Measurements from ENCODE around the gene ATXN10. TPM values are rescaled to one million over a fixed set of nuclear protein-coding genes. Genes with fewer than 3 reads are reported as not detected.

Gene ATXN10
- total and polyA plus RNA-seq, 2 of the 13 experiments (the other 11 are each of a cell fraction or from before 2014, with no cell fraction given) = 60.1 to 194 TPM

DNA sequence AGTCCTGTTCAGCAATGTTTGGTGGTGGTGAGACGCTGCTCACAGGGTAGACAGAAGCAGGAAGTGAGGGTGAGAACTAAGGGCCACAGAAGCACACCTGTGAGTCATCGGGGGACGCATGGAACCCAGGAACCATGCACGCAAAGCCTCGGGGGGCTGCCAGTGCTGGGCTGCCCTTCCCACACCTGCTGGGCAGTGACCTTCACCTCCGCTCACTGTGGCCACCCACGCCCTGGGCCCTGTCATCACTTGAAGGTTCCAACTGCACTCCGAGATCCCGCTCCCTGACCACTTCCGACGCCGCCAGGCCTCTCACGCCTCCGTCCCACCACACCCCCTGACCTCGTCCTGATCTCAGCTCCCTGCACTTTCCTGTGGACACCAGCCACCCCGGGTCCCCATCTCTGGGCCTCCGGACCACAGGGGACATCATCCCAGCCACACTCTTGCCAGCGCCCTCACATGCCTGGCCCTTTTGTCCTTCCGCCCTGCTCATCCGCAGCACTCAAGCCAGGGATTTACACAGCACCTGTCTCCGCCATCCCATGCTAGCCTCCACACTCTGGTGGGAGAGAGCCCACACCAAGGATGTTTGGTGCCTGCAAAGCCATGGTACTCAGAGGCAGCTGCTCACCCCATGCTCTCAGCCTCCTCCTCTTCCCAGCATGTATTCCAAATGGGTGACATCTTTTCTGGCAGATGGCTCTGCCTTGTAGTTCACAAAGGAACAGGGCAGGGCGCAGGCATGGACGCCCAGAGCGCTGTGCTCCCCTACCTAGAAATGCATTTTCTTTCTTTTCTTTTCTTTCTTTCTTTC is 23.1 kb upstream of the ATXN10 start (continued):
- TF ChIP-seq, protein P1, sequence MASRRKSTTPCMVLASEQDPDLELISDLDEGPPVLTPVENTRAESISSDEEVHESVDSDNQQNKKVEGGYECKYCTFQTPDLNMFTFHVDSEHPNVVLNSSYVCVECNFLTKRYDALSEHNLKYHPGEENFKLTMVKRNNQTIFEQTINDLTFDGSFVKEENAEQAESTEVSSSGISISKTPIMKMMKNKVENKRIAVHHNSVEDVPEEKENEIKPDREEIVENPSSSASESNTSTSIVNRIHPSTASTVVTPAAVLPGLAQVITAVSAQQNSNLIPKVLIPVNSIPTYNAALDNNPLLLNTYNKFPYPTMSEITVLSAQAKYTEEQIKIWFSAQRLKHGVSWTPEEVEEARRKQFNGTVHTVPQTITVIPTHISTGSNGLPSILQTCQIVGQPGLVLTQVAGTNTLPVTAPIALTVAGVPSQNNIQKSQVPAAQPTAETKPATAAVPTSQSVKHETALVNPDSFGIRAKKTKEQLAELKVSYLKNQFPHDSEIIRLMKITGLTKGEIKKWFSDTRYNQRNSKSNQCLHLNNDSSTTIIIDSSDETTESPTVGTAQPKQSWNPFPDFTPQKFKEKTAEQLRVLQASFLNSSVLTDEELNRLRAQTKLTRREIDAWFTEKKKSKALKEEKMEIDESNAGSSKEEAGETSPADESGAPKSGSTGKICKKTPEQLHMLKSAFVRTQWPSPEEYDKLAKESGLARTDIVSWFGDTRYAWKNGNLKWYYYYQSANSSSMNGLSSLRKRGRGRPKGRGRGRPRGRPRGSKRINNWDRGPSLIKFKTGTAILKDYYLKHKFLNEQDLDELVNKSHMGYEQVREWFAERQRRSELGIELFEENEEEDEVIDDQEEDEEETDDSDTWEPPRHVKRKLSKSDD (CRISPR knock-in tag; IDR thresholded peaks at IDR 0.05; ENCODE audit: low read depth) = no peak
- TF ChIP-seq, protein P2, sequence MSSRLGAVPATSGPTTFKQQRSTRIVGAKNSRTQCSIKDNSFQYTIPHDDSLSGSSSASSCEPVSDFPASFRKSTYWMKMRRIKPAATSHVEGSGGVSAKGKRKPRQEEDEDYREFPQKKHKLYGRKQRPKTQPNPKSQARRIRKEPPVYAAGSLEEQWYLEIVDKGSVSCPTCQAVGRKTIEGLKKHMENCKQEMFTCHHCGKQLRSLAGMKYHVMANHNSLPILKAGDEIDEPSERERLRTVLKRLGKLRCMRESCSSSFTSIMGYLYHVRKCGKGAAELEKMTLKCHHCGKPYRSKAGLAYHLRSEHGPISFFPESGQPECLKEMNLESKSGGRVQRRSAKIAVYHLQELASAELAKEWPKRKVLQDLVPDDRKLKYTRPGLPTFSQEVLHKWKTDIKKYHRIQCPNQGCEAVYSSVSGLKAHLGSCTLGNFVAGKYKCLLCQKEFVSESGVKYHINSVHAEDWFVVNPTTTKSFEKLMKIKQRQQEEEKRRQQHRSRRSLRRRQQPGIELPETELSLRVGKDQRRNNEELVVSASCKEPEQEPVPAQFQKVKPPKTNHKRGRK (CRISPR knock-in tag; IDR thresholded peaks at IDR 0.05) = peak; percentile 64; the same call in 1 of the 2 replicates
- no peak for TF ChIP-seq SRF (IDR thresholded peaks at IDR 0.05; ENCODE audit: low read depth, low read length)
- no peak for TF ChIP-seq NFYC (CRISPR knock-in tag; IDR thresholded peaks at IDR 0.05)

DNA sequence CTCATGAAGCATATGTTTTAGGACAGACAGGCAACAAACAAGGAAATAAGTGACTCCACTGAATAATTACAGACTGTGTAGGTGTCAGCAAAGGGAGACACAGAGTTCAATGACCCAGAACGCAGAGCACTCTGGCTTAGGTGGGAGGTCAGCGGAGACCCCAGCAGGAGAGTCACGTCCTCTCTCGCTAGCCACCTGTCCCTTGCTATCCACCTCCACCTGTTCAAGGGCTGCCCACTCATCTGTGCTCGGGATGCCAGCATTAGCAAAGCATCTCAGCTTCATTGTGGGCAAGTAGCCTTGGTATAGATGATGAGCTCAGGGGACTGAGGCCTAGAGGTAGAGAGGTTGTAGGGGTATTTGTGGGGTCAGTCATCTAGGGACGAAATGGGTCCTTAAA is 21.8 kb upstream of the ATXN10 start:
- no peak for FAIRE-seq
- H4K20me1 ChIP-seq (ENCODE audit: insufficient read depth, low read length) = no peaks in the 10 kb centered on the region
- H3K9me3 ChIP-seq (ENCODE audit: low read length) = no peaks in the 10 kb centered on the region
- no peaks in the 10 kb centered on the region for H3K79me2 ChIP-seq (ENCODE audit: insufficient read depth, low read length)
- intact Hi-C loops (cut with micrococcal nuclease; ENCODE audit: unreplicated experiment) (loop anchor here (5.0 to 10.0 kb wide), 3 partner anchors 175 to 317 kb away; no protein-coding TSS in a partner anchor), in situ Hi-C loops (cut with HindIII; ENCODE audit: extremely low pct_ligation_motif_present, low pct_unique_long_range_greater_than_20kb) (loop anchor here (10.0 to 25.0 kb wide), 2 partner anchors 195 to 462 kb away; no protein-coding TSS in a partner anchor)
- H3K4me1 ChIP-seq (ENCODE audit: insufficient read depth, low read length) = peaks cover 70% of the 10 kb centered on the region
- no peaks in the 10 kb centered on the region for H3K27me3 ChIP-seq (ENCODE audit: control insufficient read depth in 1 of 2, insufficient read depth in 2 of 2, low read length in 2 of 2)
- BruUV-seq (replicated peaks) = no TSS peak
- CTCF ChIA-PET (ENCODE audit: low intra/inter-chr PET ratio, low total read pairs) = no interaction called here
- H3K36me3 ChIP-seq (replicated peaks in 1 of 2; ENCODE audit: control insufficient read depth in 1 of 2, insufficient read depth in 2 of 2, low read length in 2 of 2) = no peaks in the 10 kb centered on the region
- POLR2A ChIA-PET = no interaction called here
- no peak overlapping the region for H3K9ac ChIP-seq (ENCODE audit: insufficient read depth, low read depth, low read length)
- ATAC-seq = no peak
- H3K4me3 ChIP-seq (replicated peaks in 1 of 3; ENCODE audit: insufficient read depth in 1 of 3, low read depth in 2 of 3, low read length in 3 of 3) = no peak overlapping the region
- 98% methylated on average over 5 of the region's 6 CpGs for WGBS (ENCODE audit: low lambda C conversion rate)
- H3K27ac ChIP-seq (ENCODE audit: extremely low read length, insufficient read depth, low read length) = no peak overlapping the region
- no peak for DNase-seq (ENCODE audit: low spot score)
- no peak overlapping the region for H2AFZ ChIP-seq (ENCODE audit: low read length)
- no peak overlapping the region for H3K4me2 ChIP-seq (ENCODE audit: low read depth, low read length)
- TF ChIP-seq, protein P3, sequence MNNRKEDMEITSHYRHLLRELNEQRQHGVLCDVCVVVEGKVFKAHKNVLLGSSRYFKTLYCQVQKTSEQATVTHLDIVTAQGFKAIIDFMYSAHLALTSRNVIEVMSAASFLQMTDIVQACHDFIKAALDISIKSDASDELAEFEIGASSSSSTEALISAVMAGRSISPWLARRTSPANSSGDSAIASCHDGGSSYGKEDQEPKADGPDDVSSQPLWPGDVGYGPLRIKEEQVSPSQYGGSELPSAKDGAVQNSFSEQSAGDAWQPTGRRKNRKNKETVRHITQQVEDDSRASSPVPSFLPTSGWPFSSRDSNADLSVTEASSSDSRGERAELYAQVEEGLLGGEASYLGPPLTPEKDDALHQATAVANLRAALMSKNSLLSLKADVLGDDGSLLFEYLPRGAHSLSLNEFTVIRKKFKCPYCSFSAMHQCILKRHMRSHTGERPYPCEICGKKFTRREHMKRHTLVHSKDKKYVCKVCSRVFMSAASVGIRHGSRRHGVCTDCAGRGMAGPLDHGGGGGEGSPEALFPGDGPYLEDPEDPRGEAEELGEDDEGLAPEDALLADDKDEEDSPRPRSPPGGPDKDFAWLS (CRISPR knock-in tag; IDR thresholded peaks at IDR 0.05; ENCODE audit: borderline replicate concordance) = no peak
- TF ChIP-seq MXD4 (CRISPR knock-in tag; IDR thresholded peaks at IDR 0.05) (no peak), ZNF652 (CRISPR knock-in tag; IDR thresholded peaks at IDR 0.05; ENCODE audit: borderline replicate concordance, low read depth) (no peak), NR1H2 (CRISPR knock-in tag; IDR thresholded peaks at IDR 0.05; ENCODE audit: borderline replicate concordance, low read depth) (no peak), ZNF577 (CRISPR knock-in tag; IDR thresholded peaks at IDR 0.05; ENCODE audit: borderline replicate concordance, low read depth) (no peak), RFX3 (CRISPR knock-in tag; IDR thresholded peaks at IDR 0.05) (no peak), GFI1 (CRISPR knock-in tag; IDR thresholded peaks at IDR 0.05; ENCODE audit: borderline replicate concordance) (no peak), ZNF264 (CRISPR knock-in tag; IDR thresholded peaks at IDR 0.05) (no peak), ELF4 (CRISPR knock-in tag; IDR thresholded peaks at IDR 0.05; ENCODE audit: borderline replicate concordance) (no peak)
- TF ChIP-seq, protein P4, sequence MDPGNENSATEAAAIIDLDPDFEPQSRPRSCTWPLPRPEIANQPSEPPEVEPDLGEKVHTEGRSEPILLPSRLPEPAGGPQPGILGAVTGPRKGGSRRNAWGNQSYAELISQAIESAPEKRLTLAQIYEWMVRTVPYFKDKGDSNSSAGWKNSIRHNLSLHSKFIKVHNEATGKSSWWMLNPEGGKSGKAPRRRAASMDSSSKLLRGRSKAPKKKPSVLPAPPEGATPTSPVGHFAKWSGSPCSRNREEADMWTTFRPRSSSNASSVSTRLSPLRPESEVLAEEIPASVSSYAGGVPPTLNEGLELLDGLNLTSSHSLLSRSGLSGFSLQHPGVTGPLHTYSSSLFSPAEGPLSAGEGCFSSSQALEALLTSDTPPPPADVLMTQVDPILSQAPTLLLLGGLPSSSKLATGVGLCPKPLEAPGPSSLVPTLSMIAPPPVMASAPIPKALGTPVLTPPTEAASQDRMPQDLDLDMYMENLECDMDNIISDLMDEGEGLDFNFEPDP (CRISPR knock-in tag; conservative IDR thresholded peaks at IDR 0.05) = no peak

Data from HepG2 (cell line).